Heart left ventricle (tissue), 11 donors: ENCODE measurements around the gene WDR77. TPM values are rescaled to one million over a fixed set of nuclear protein-coding genes. Genes with fewer than 3 reads are reported as not detected.

Experiments
- polyA plus RNA-seq, 2 donors: library from polyadenylated mRNA; stranded (reverse); fragments of 200-250 nt; gene quantifications; one replicate each; pipeline ENCODE4 v1.2.3, GENCODE V29; 2013
- total RNA-seq, 9 donors: library from RNA; depleted of rRNA in 2 of 9; stranded (reverse); fragments of >200 nt in 2 of 9; fragmentation: NEBNext Ultra II Directional in 3 of 9; extraction: Animal tissue kit (Norgen Biotek cat#: 25700) in 3 of 9; gene quantifications; one replicate each; pipeline versions ENCODE4 v1.1.0 to v1.2.4, GENCODE V29; 2016 to 2023
- donor health status: ischemic (EF 13 %, LVEDD 7.1; RV severe dilation, severe dysfunction).
- donor health status: healthy with polysubstance abuse.
- donor health status: DM: no; HTN: yes; CAD: no.
- donor health status: DM: no; HTN: no; CAD: no.
- donor health status: ischemic (EF 25% LVEDD 5.7; RV mildly dilated, moderate dysfunction).
- donor health status: healthy.
- donor health status: DM: yes; HTN: yes; CAD: no.
- donor health status: PGD.
- donor health status: nonischemic (EF 23%, LVEDD 6.1; RV moderate dilation, normal function).

Gene WDR77
- total and polyA plus RNA-seq, 11 donors, result 25.6 to 64.3 (median 34.0) TPM

Other genes with a start within 250 kb of the WDR77 start
- gene DENND2D, start 248.6 kb downstream of the WDR77 start, total RNA-seq, result 10 to 100 TPM in 1 of 9 donors, 1 to 10 TPM in 7, under 1 TPM in 1; 0.96 to 23.9 (median 2.3) TPM
- 1 to 10 TPM in 1 of 2 donors, under 1 TPM in 1; 0.99 to 1.2 TPM for gene DENND2D, start 248.6 kb downstream of the WDR77 start, polyA plus RNA-seq
- 10 to 100 TPM in 1 of 9 donors, 1 to 10 TPM in 7, not detected in 1; 1.0 to 23.0 (median 2.1) TPM for gene CHI3L2, start 221.5 kb downstream of the WDR77 start, total RNA-seq
- gene CHI3L2, start 221.5 kb downstream of the WDR77 start, polyA plus RNA-seq, result 1 to 10 TPM; 1.8 to 5.0 TPM
- under 1 TPM in 1 of 9 donors, not detected in 8; 0.61 TPM for gene CHIA, start 158.4 kb downstream of the WDR77 start, total RNA-seq
- under 1 TPM in 1 of 2 donors, not detected in 1; 0.10 TPM for gene CHIA, start 158.4 kb downstream of the WDR77 start, polyA plus RNA-seq
- gene OVGP1, start 21.5 kb downstream of the WDR77 start, total RNA-seq, result 1 to 10 TPM in 1 of 9 donors, under 1 TPM in 8; 0.30 to 1.4 (median 0.63) TPM
- under 1 TPM; 0.28 to 0.61 TPM for gene OVGP1, start 21.5 kb downstream of the WDR77 start, polyA plus RNA-seq
- gene ATP5PB, start 208 bp upstream of the WDR77 start, total RNA-seq, result 100 to 1,000 TPM; 394 to 878 (median 625) TPM
- 100 to 1,000 TPM; 563 to 710 TPM for gene ATP5PB, start 208 bp upstream of the WDR77 start, polyA plus RNA-seq
- 10 to 100 TPM in 2 of 9 donors, 1 to 10 TPM in 7; 2.3 to 45.1 (median 6.5) TPM for gene C1orf162, start 24.7 kb upstream of the WDR77 start, total RNA-seq
- 1 to 10 TPM; 6.8 to 9.3 TPM for gene C1orf162, start 24.7 kb upstream of the WDR77 start, polyA plus RNA-seq
- 1 to 10 TPM in 7 of 9 donors, under 1 TPM in 2; 0.12 to 6.2 (median 2.2) TPM for gene ADORA3, start 54.4 kb upstream of the WDR77 start, total RNA-seq
- gene ADORA3, start 54.4 kb upstream of the WDR77 start, polyA plus RNA-seq, result 1 to 10 TPM; 1.2 to 1.5 TPM
- 10 to 100 TPM in 1 of 9 donors, 1 to 10 TPM in 4, under 1 TPM in 2, not detected in 2; 0.46 to 26.4 (median 2.2) TPM for gene TMIGD3, start 54.4 kb upstream of the WDR77 start, total RNA-seq
- 1 to 10 TPM; 1.1 TPM for gene TMIGD3, start 54.4 kb upstream of the WDR77 start, polyA plus RNA-seq
- gene RAP1A, start 170.5 kb upstream of the WDR77 start, total RNA-seq, result 100 to 1,000 TPM in 4 of 9 donors, 10 to 100 TPM in 5; 52.6 to 134 (median 99.1) TPM
- gene RAP1A, start 170.5 kb upstream of the WDR77 start, polyA plus RNA-seq, result 10 to 100 TPM; 88.4 to 99.8 TPM